CD14-positive monocyte (primary cell): ENCODE measurements around the gene IL17C. TPM values are rescaled to one million over a fixed set of nuclear protein-coding genes. Genes with fewer than 3 reads are reported as not detected.
A peak's percentile ranks its signal among the peaks of the same experiment; 100 is the strongest.

Experiments used
- DNase-seq, 3 donors: peaks; one replicate each; pipeline ENCODE4 v3.0.0-alpha.2; 2011 to 2022
- H2AFZ ChIP-seq: 2 replicates; pipeline ENCODE4 v1.6.0; 2012; ENCODE audit warnings: mild to moderate bottlenecking, low read depth, low read length, inconsistent platforms; ENCODE audit not compliant: insufficient read depth, poor library complexity, severe bottlenecking
- H3K27ac ChIP-seq, 2 donors: 1 replicate in 1 of 2; 2 replicates in 1 of 2; pipeline ENCODE4 v1.5.1; 2012 to 2013; ENCODE audit warnings: low read length in 2 of 2, control low read depth in 1 of 2, inconsistent platforms in 1 of 2, low read depth in 1 of 2, mild to moderate bottlenecking in 1 of 2
- H3K27me3 ChIP-seq, 2 donors: one replicate each; pipeline versions ENCODE4 v1.6.0 to v1.6.1; 2011 to 2013; ENCODE audit warnings: low read length in 2 of 2; ENCODE audit not compliant: control insufficient read depth in 2 of 2, insufficient read depth in 2 of 2
- H3K36me3 ChIP-seq, 2 donors: replicated peaks in 1 of 2; 1 replicate in 1 of 2; 2 replicates in 1 of 2; pipeline versions ENCODE4 v1.5.1 to v1.6.1; 2012 to 2013; ENCODE audit warnings: low read length in 2 of 2, control low read depth in 1 of 2, inconsistent platforms in 1 of 2, mild to moderate bottlenecking in 1 of 2; ENCODE audit not compliant: insufficient read depth in 2 of 2, control insufficient read depth in 1 of 2
- H3K4me1 ChIP-seq, 2 donors: 1 replicate in 1 of 2; 2 replicates in 1 of 2; pipeline versions ENCODE4 v1.5.1 to v1.6.1; 2012 to 2013; ENCODE audit warnings: low read length in 2 of 2, control low read depth in 1 of 2, inconsistent platforms in 1 of 2, mild to moderate bottlenecking in 1 of 2, moderate library complexity in 1 of 2; ENCODE audit not compliant: insufficient read depth in 2 of 2, control insufficient read depth in 1 of 2
- H3K4me2 ChIP-seq: replicated peaks from 2 replicates; pipeline ENCODE3; 2012; ENCODE audit warnings: low read length, moderate library complexity, mild to moderate bottlenecking; ENCODE audit not compliant: poor library complexity, severe bottlenecking; ENCODE audit errors: extremely low read depth
- H3K4me3 ChIP-seq, 3 experiments: fragments of 200-600 bp in 1 of 3; sonication (generic) in 1 of 3; replicated peaks in 1 of 3; 1 replicate in 2 of 3; 2 replicates in 1 of 3; pipeline ENCODE4 v1.5.1; 2011 to 2013; ENCODE audit warnings: low read length in 3 of 3, mild to moderate bottlenecking in 3 of 3, control low read depth in 2 of 3, low read depth in 2 of 3, inconsistent platforms in 1 of 3, moderate library complexity in 1 of 3
- H3K79me2 ChIP-seq: 2 replicates; pipeline ENCODE4 v1.6.0; 2012; ENCODE audit warnings: mild to moderate bottlenecking, control low read depth, inconsistent platforms, low read length, moderate library complexity; ENCODE audit not compliant: insufficient read depth
- H3K9ac ChIP-seq: 2 replicates; pipeline ENCODE4 v1.6.0; 2017; ENCODE audit warnings: low read length, mild to moderate bottlenecking; ENCODE audit not compliant: insufficient read depth, poor library complexity, severe bottlenecking
- H3K9me3 ChIP-seq, 2 donors: replicated peaks in 1 of 2; 1 replicate in 1 of 2; 2 replicates in 1 of 2; pipeline versions ENCODE4 v1.5.1 to v1.6.1; 2012 to 2013; ENCODE audit warnings: low read length in 2 of 2, control low read depth in 1 of 2; ENCODE audit not compliant: control insufficient read depth in 1 of 2, insufficient read depth in 1 of 2
- H4K20me1 ChIP-seq: 2 replicates; pipeline ENCODE4 v1.6.0; 2012; ENCODE audit warnings: mild to moderate bottlenecking, low read length, control low read depth, moderate library complexity; ENCODE audit not compliant: insufficient read depth
- H3K27ac Mint-ChIP-seq, 7 donors: one replicate each; pipeline ENCODE4 v1.8.0; 2020; ENCODE audit warnings: mild to moderate bottlenecking in 7 of 7, mixed read lengths in 7 of 7, moderate library complexity in 6 of 7, inconsistent platforms in 2 of 7
- H3K27me3 Mint-ChIP-seq, 3 donors: one replicate each; pipeline ENCODE4 v1.8.0; 2021 to 2022; ENCODE audit warnings: low read depth in 3 of 3, mild to moderate bottlenecking in 3 of 3, mixed read lengths in 3 of 3, moderate library complexity in 3 of 3, inconsistent platforms in 1 of 3
- H3K36me3 Mint-ChIP-seq, 2 donors: one replicate each; pipeline ENCODE4 v1.8.0; 2020; ENCODE audit warnings: mixed read lengths in 2 of 2, inconsistent platforms in 1 of 2, mild to moderate bottlenecking in 1 of 2
- H3K4me1 Mint-ChIP-seq: one replicate; pipeline ENCODE4 v1.8.0; 2020; ENCODE audit warnings: mild to moderate bottlenecking, mixed read lengths
- H3K4me3 Mint-ChIP-seq, 2 donors: one replicate each; pipeline ENCODE4 v1.8.0; 2020; ENCODE audit warnings: mild to moderate bottlenecking in 2 of 2, mixed read lengths in 2 of 2, moderate library complexity in 1 of 2
- H3K9me3 Mint-ChIP-seq, 7 donors: one replicate each; pipeline ENCODE4 v1.8.0; 2020 to 2022; ENCODE audit warnings: mixed read lengths in 7 of 7, mild to moderate bottlenecking in 6 of 7, moderate library complexity in 6 of 7, inconsistent platforms in 2 of 7
- CTCF ChIP-seq: fragments of 200-600 bp; IDR thresholded peaks from one replicate; pipeline ENCODE4 v1.8.0; 2022; ENCODE audit warnings: antibody characterized with exemption, mild to moderate bottlenecking
- WGBS: methylation state at CpG from one replicate; pipeline ENCODE4 v1.1.5; 2013; ENCODE audit warnings: missing lambda C conversion rate; ENCODE audit not compliant: insufficient coverage; 5-methylcytosine and 5-hydroxymethylcytosine counted together
- intact Hi-C, 2 donors: fragments of 100-400 bp; cut with micrococcal nuclease; formaldehyde crosslinking; loops; one replicate each; pipeline versions ENCODE4 v1.15.0 to v1.15.1; 2023
- polyA plus RNA-seq, 3 donors: library from polyadenylated mRNA; depleted of rRNA in 1 of 3; unstranded in 2 of 3; stranded (reverse) in 1 of 3; fragments of 300-500 nt in 2 of 3; fragments of >200 nt in 1 of 3; fragmentation: Illumina TruSeq in 2 of 3; gene quantifications; 1 replicate in 2 of 3; 2 replicates in 1 of 3; pipeline ENCODE4 v1.2.3, GENCODE V29; 2012 to 2021

The IL17C gene
- polyA plus RNA-seq, 3 donors: 0.08 TPM; not detected in 2

GRCh38 chr16:88640498-88641247 lies 2.3 kb downstream of the IL17C start:
- H3K9me3 ChIP-seq: peaks cover 0 to 5% of the 10 kb centered on the region in 2 donors
- peak overlapping the region in 3 of 7 donors; percentile 36 to 78 (median 50) for H3K27ac Mint-ChIP-seq
- H3K4me2 ChIP-seq: no peak overlapping the region
- H3K27ac ChIP-seq: peak overlapping the region in 1 of 2 donors; percentile 0
- H3K4me3 ChIP-seq: no peak overlapping the region
- peaks cover 14% of the 10 kb centered on the region for H3K79me2 ChIP-seq
- H3K4me1 ChIP-seq: peaks cover 4 to 10% of the 10 kb centered on the region in 2 donors
- WGBS: 58% methylated on average over 14 of the region's 17 CpGs
- peaks cover 36% of the 10 kb centered on the region for H3K4me1 Mint-ChIP-seq
- no peak for DNase-seq
- peaks cover 0 to 16% (median 8%) of the 10 kb centered on the region in 7 donors for H3K9me3 Mint-ChIP-seq
- H3K36me3 ChIP-seq: peaks cover 24 to 29% of the 10 kb centered on the region in 2 donors
- no peak for TF ChIP-seq CTCF
- peaks cover 46 to 58% (median 49%) of the 10 kb centered on the region in 3 donors for H3K27me3 Mint-ChIP-seq
- no peak overlapping the region for H3K9ac ChIP-seq
- intact Hi-C loops: no loop called here
- peak overlapping the region in 1 of 2 donors; percentile 70 for H3K4me3 Mint-ChIP-seq
- H3K27me3 ChIP-seq: peaks cover 21 to 50% of the 10 kb centered on the region in 2 donors
- H4K20me1 ChIP-seq: peaks cover 76% of the 10 kb centered on the region
- H2AFZ ChIP-seq: no peak overlapping the region
- H3K36me3 Mint-ChIP-seq: peaks cover 26 to 33% of the 10 kb centered on the region in 2 donors

- Mint-ChIP-seq H3K4me3 (no peak overlapping the region), H3K36me3 (peaks cover 31 to 47% of the 10 kb centered on the region in 2 donors), H3K9me3 (peaks cover 0 to 14% (median 6%) of the 10 kb centered on the region in 7 donors), H3K27me3 (peaks cover 27 to 35% (median 28%) of the 10 kb centered on the region in 3 donors), H3K4me1 (peaks cover 37% of the 10 kb centered on the region), H3K27ac (peak overlapping the region in 2 of 7 donors; percentile 66 to 81)
- Histone ChIP-seq H3K4me2 (no peak overlapping the region), H2AFZ (no peak overlapping the region), H3K9me3 (peaks cover 0 to 5% of the 10 kb centered on the region in 2 donors), H3K4me3 (no peak overlapping the region), H3K36me3 (peaks cover 42 to 49% of the 10 kb centered on the region in 2 donors), H3K9ac (no peak overlapping the region), H3K79me2 (peaks cover 36% of the 10 kb centered on the region), H3K27me3 (peaks cover 21 to 31% of the 10 kb centered on the region in 2 donors), H3K27ac (no peak overlapping the region), H4K20me1 (peaks cover 94% of the 10 kb centered on the region), H3K4me1 (peaks cover 21 to 27% of the 10 kb centered on the region in 2 donors)
- WGBS: 82% methylated on average over 41 of the region's 58 CpGs
- intact Hi-C loops: no loop called here
- no peak for TF ChIP-seq CTCF
- DNase-seq: no peak
Measured at GRCh38 chr16:88642881-88643643, 4.7 kb downstream of the IL17C start.
